ENCODE data around the gene CTIF.

Gene CTIF

GRCh38 chr18:48815581-48816324 is 276.9 kb downstream of the CTIF start:
- Histone ChIP-seq H3F3A (ENCODE audit: insufficient read depth, low read length) (peaks cover 3% of the 10 kb centered on the region; the same call in 1 of the 2 replicates), H3K4me1 (ENCODE audit: low read length) (0 out of 2 replicates have a peak, but pooled peaks cover 4% of the 10 kb centered on the region), H3K79me2 (ENCODE audit: low read length) (no peaks in the 10 kb centered on the region), H3K9me2 (replicated peaks; ENCODE audit: insufficient read depth, low read length) (no peaks in the 10 kb centered on the region), H3K27ac (ENCODE audit: low read length) (no peak overlapping the region), H3K4me2 (ENCODE audit: low read depth, low read length) (no peak overlapping the region), H3K36me3 (replicated peaks; ENCODE audit: insufficient read depth, low read length) (no peaks in the 10 kb centered on the region), H3K27me3 (replicated peaks; ENCODE audit: insufficient read depth, low read length) (no peaks in the 10 kb centered on the region), H3K9me3 (replicated peaks; ENCODE audit: insufficient read depth, low read length) (no peaks in the 10 kb centered on the region), H2AFZ (ENCODE audit: low read length) (no peak overlapping the region), H3K4me3 (ENCODE audit: low read length) (no peak overlapping the region), H4K20me1 (ENCODE audit: insufficient read depth, low read length) (no peaks in the 10 kb centered on the region), H3K9ac (ENCODE audit: low read length) (no peak overlapping the region)
- no peak for DNase-seq
- no peak for TF ChIP-seq EZH2 (optimal IDR thresholded peaks at IDR 0.05; ENCODE audit: low read depth, low read length)
- TF ChIP-seq EZH2phosphoT487 (IDR thresholded peaks at IDR 0.05; ENCODE audit: low read length): no peak
- no peak for TF ChIP-seq CTCF (IDR thresholded peaks at IDR 0.05; ENCODE audit: low read length)

GRCh38 chr18:48816554-48816953 is 277.7 kb downstream of the CTIF start:
- no peaks in the 10 kb centered on the region for H3K27me3 ChIP-seq (replicated peaks; ENCODE audit: insufficient read depth, low read length)
- H3F3A ChIP-seq (ENCODE audit: insufficient read depth, low read length): 0 out of 2 replicates have a peak, but pooled peaks cover under 1% of the 10 kb centered on the region
- DNase-seq: no peak
- H3K4me3 ChIP-seq (ENCODE audit: low read length): no peak overlapping the region
- no peaks in the 10 kb centered on the region for H3K9me2 ChIP-seq (replicated peaks; ENCODE audit: insufficient read depth, low read length)
- H4K20me1 ChIP-seq (ENCODE audit: insufficient read depth, low read length): no peaks in the 10 kb centered on the region
- no peaks in the 10 kb centered on the region for H3K79me2 ChIP-seq (ENCODE audit: low read length)
- no peaks in the 10 kb centered on the region for H3K36me3 ChIP-seq (replicated peaks; ENCODE audit: insufficient read depth, low read length)
- no peak overlapping the region for H3K4me2 ChIP-seq (ENCODE audit: low read depth, low read length)
- TF ChIP-seq EZH2phosphoT487 (IDR thresholded peaks at IDR 0.05; ENCODE audit: low read length): no peak
- no peak for TF ChIP-seq CTCF (IDR thresholded peaks at IDR 0.05; ENCODE audit: low read length)
- TF ChIP-seq EZH2 (optimal IDR thresholded peaks at IDR 0.05; ENCODE audit: low read depth, low read length): no peak
- H3K27ac ChIP-seq (ENCODE audit: low read length): no peak overlapping the region
- H3K9ac ChIP-seq (ENCODE audit: low read length): no peak overlapping the region
- H2AFZ ChIP-seq (ENCODE audit: low read length): no peak overlapping the region
- H3K9me3 ChIP-seq (replicated peaks; ENCODE audit: insufficient read depth, low read length): no peaks in the 10 kb centered on the region
- 0 out of 2 replicates have a peak, but pooled peaks cover 1% of the 10 kb centered on the region for H3K4me1 ChIP-seq (ENCODE audit: low read length)

- DNase-seq: no peak
- no peak overlapping the region for H2AFZ ChIP-seq (ENCODE audit: low read length)
- no peaks in the 10 kb centered on the region for H3K4me1 ChIP-seq (ENCODE audit: low read length)
- no peaks in the 10 kb centered on the region for H3K79me2 ChIP-seq (ENCODE audit: low read length)
- H3K36me3 ChIP-seq (replicated peaks; ENCODE audit: insufficient read depth, low read length): no peaks in the 10 kb centered on the region
- no peaks in the 10 kb centered on the region for H3K27me3 ChIP-seq (replicated peaks; ENCODE audit: insufficient read depth, low read length)
- no peak overlapping the region for H3K4me3 ChIP-seq (ENCODE audit: low read length)
- H3K27ac ChIP-seq (ENCODE audit: low read length): no peak overlapping the region
- no peaks in the 10 kb centered on the region for H3K9me3 ChIP-seq (replicated peaks; ENCODE audit: insufficient read depth, low read length)
- no peak overlapping the region for H3K9ac ChIP-seq (ENCODE audit: low read length)
- no peak for TF ChIP-seq EZH2phosphoT487 (IDR thresholded peaks at IDR 0.05; ENCODE audit: low read length)
- no peak overlapping the region for H3K4me2 ChIP-seq (ENCODE audit: low read depth, low read length)
- no peaks in the 10 kb centered on the region for H3F3A ChIP-seq (ENCODE audit: insufficient read depth, low read length)
- H4K20me1 ChIP-seq (ENCODE audit: insufficient read depth, low read length): no peaks in the 10 kb centered on the region
- no peaks in the 10 kb centered on the region for H3K9me2 ChIP-seq (replicated peaks; ENCODE audit: insufficient read depth, low read length)
These were observed 278.2 kb downstream of the CTIF start for GRCh38 chr18:48817021-48817461.

All from MM.1S (cell line).